ENCODE data around the gene NCOA7.
"Not testable (repeated sequence)": the region's sequence is repeated elsewhere in the genome, so short reads cannot be mapped to it uniquely, and the experiment has no call there.

Gene NCOA7

DNA sequence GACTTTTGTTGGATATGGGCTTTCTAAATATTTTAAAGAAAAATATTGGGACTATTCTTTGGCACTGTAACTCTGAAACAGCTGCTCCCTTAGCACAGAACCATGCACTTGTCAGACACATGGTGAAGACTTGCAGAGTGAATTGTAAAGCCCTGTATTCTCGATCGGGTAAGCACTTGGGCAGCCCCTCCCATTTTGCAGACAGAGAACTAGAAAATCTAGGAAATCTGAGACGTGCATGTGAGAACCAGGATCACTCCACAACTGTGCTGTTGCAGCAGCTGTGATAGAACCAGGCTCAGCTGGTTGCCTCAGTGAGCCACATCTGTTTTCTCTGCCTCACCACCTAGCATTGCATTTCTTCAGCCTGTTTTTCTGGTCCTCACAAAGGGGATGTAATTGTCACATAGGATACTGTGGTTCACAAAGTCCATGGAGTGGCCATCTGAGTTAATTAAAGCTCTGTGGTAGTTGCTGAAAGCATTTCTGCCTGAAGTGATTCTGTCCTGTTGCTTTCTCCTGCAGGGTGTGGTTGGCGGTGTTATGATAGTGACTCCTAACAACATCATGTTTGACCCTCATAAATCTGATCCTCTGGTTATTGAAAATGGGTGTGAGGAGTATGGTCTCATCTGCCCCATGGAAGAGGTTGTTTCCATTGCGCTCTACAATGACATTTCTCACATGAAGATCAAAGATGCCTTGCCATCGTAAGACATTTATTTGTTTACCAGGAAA, 94.0 kb downstream of the NCOA7 start:
- DNase-seq, result no peak

DNA sequence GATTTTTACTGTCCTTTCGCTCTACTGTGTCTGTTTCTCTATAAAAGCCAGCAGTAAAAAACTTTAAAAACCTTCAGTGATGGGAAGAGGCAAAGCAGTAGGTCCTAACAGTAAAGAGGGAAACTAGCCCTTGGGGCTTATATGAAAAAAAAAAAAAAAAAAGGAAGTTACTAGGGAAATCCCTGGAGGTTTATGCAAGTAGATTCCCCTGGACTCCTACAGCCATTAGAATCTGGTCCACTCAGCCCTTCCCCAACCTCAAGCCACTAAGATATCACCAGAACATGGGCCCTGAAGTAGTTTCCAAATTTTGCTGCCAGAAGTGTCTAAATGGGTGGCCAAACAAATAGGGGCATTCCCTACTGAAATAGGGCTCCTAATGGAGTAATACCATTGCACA, 95.3 kb downstream of the NCOA7 start:
- DNase-seq, result no peak

DNA sequence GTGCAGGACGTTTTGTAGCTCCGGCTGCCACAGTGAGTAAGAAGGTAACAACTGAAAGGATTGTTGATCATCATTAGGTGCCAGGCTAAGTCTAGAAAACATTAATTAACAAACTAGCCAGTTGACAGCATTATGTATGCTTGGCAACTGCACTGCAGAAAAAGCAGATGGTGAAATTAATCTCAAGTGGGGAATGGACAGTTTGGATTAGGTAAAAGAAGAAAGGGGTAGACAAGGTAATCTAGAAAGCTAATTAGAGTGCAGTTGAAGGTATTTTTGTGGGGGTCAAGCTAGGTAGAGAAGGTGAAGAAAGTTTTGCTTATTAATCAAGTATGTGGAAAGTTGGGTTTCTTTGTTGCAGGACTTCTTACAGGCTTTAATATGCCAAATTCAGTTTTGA, 96.2 kb downstream of the NCOA7 start:
- no peak for DNase-seq

DNA sequence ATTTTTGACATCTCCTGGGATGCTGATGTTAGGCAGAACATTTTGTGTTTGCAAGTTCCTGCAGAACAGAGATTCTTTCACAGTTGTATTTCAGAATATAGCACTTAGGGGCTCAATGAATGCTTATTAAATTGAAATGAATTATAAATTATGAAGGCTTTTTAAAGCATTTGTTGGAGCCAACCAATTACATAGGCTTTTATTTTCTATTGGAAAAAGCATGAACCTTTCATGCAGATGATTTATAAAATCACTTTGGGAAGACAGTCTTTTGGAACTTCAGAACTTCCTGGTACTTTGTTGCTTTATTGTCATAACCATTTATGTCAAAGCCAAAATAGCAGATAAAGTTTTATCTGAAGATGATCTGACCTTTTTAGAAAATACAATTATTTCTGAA, 96.6 kb downstream of the NCOA7 start:
- DNase-seq, result no peak

DNA sequence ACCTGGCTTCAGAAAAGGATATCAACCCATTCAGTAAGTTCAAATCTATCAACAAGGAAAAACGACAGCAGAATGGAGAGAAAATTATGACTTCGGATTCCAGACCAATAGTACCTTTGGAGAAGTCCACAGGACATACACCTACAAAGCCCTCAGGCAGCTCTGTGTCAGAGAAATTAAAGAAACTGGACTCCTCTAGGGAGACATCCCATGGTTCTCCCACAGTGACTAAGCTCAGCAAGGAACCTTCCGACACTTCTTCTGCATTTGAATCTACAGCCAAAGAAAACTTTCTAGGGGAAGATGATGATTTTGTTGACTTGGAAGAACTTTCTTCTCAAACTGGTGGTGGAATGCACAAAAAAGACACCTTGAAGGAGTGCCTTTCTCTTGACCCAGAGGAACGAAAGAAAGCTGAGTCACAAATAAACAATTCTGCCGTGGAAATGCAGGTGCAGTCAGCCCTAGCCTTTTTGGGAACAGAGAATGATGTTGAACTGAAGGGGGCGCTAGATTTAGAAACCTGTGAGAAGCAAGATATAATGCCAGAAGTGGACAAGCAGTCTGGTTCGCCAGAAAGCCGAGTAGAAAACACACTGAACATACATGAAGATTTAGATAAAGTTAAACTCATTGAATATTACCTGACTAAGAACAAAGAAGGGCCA, 98.4 kb downstream of the NCOA7 start:
- peak; percentile 35 for DNase-seq

DNA sequence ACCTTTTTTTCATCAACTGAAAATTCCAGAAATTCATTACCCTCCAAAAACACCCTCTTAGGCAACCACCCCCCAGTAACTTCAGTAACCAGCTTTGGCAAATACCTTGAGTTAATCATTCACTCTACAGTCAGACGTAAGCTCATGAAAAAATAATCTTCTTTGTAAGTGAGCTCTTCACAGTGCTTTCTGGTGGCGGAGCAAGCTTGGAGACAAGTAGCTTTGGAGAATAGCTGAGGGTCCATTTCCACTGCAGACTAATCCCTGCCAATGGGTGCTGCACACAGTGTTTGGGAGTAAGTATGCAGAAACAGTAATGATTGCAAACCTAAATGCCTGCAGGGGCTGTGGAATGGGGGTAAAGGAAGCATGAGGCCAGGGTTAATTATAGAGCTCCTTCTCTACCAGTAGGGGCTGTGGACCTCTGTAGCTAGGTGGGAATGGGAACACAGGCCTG, 109.0 kb downstream of the NCOA7 start:
- no peak for DNase-seq

DNA sequence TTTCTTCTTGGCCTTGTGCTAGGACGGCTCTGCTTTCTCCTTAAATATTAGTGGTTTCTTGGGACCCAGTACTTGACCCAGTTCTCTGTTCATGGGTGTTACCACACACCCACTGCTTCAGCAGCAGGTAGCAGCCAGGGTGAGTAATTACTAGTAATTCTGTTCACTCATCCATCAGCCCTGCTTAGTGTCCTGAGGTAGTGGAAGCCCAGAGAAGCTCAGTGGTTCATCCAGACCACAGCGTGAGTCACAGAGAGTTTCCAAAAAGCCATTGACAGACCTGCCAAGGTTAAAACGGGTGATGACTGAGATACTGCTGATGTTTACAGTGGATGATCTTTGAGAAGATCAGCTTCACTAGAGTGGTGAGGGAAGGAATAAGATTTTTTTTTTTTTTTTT, 114.1 kb downstream of the NCOA7 start:
- DNase-seq, result peak; percentile 76

DNA sequence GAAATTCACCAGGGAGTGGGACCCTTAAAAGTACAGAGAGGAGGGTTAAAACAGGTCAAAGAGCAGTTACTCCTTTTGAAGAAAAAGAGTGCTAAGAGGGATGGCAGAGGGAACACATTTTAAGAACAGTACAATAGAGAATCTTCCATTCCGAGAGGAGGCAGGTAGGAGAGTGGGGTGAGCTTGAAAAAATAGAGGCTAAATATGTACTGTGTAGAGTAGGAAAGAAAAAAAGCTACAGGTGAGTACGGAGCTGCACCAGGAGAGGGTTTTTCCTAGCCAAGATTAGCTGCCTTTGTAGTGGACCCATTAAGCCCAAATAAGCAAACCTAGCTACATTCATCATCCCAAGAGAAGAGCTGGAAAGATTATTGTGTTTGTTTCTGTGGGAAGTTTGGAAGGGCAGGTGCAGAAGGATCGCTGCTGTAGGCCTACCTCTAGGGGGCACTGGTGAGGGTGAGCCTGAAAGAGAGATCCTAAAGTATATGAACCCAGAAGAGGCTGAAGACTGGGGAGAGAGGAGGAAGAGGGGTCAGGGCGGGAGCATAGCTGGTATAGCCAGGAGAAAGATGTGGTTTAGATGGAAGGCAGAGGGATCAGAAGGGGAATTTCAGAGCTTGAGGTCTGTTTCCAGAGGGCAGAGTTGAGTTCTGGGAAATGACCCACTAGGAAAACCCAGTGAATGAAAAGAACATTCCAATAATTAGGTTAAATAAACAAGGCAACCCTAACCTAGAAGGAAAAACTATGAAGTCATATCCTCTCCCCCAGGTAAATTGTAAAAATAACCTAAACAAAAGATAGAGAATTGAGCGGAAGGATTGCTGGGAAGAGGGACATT, 115.6 kb downstream of the NCOA7 start:
- DNase-seq, result peak; percentile 38

DNA sequence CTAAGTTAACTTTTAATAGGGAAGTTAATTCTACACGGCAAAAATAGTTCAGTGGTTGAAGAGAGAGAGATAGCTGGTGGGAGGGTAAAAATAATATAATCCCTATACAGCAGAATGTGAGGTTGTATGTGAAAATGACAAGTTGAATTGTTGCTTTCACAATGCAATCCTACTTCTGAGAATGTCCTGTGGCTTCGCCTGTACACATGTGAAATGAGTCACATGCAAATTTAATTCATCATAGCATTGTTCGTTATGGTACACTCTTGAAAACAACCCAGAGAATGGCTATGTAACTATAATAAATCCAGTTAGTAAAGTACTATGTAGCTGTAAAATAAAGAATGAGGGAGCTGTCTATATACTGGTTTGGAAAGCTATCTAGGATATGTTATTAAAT, 119.8 kb downstream of the NCOA7 start:
- DNase-seq, result peak; percentile 70

DNA sequence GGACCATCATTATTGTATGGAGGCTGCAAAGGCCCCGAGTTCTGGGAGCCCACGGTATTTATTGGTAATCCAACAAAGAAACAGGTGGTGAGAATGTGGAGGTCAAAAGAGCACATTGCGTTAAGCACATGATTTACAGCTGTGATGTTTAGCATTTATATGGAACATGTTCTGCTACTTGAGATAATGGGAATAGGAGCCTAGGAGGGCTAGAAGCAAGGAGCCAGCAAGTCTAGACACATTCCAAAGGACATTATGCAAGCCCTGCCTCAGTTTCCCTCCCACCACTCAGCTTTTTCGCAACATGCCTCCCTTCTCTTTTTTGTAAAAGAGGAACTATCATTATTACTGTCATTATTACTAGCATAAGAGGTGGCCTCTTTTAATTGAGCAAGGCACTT, 120.3 kb downstream of the NCOA7 start:
- DNase-seq, result not testable (repeated sequence)

DNA sequence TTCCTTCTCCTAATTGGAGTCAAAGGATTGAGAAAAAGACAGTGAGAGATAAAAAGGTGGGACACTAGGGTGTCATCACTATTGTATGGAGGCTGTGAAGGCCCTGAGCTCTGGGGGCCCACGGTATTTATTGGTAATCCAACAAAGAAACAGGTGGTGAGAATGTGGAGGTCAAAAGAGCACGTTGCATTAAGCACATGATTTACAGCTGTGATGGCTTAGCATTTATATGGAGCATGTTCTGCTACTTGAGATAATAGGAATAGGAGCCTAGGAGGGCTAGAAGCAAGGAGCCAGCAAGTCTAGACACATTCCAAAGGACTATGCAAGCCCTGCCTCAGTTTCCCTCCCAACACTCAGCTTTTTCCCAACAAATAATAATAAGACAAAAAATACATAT, 121.7 kb downstream of the NCOA7 start:
- DNase-seq, result not testable (repeated sequence)

DNA sequence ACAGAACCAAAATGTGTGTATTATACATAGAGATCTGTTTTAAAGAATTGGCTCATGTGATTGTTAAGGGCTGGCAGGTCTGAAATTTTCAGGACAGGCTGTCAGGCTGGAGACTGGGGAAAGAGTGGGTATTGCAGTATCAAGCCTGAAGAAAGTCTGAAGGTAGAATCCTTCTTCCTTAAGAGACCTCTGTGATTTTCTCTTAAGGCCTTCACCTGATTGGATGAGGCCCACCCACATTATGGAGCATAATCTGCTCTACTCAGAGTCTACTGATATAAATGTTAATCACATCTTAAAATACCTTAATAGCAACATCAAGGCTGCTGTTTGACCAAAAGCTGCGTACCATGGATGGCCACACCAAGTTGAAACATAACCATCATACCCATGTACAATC, 122.4 kb downstream of the NCOA7 start:
- no peak for DNase-seq

DNA sequence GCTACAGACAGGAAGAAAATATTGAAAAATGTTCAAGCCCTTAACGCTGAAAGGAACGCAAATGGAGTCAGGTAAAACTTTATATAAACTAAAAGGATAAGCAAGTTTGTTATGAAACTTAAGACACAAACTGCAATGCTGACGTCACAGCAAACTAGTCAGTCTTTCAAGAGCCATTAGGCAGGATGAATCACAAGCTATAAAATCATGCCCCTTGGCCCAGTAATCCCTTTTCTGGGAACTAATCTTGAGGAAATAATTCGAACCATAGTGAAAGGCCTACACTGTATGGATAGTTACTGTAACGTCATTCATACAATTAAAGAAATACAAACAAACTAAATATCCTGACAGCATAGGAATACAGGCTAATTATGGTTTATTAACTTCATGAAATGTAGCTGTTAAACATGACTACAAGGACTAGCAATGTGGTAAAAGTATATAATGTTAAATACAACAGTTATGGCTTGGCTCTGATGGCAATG, 123.1 kb downstream of the NCOA7 start:
- peak; percentile 96 for DNase-seq

DNA sequence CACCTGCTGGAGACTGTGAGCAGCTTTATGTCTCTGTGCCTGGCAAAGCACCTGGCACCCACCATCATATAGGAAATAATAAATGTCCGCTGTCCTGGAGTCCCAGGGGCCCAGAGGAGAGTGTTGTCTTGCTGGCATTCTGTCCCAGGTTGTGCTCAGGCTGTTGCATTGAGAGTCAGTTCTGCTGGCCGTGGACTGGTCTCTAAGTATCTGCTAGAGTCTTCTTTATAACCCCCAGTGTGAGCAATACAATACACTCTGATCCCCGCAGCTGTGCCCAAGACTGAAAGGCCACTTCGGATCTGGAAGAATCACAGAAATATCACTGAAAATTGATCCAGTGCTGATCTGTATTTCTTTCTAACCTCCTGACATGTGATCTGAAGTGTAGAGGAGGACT, 127.5 kb downstream of the NCOA7 start:
- DNase-seq, result no peak

DNA sequence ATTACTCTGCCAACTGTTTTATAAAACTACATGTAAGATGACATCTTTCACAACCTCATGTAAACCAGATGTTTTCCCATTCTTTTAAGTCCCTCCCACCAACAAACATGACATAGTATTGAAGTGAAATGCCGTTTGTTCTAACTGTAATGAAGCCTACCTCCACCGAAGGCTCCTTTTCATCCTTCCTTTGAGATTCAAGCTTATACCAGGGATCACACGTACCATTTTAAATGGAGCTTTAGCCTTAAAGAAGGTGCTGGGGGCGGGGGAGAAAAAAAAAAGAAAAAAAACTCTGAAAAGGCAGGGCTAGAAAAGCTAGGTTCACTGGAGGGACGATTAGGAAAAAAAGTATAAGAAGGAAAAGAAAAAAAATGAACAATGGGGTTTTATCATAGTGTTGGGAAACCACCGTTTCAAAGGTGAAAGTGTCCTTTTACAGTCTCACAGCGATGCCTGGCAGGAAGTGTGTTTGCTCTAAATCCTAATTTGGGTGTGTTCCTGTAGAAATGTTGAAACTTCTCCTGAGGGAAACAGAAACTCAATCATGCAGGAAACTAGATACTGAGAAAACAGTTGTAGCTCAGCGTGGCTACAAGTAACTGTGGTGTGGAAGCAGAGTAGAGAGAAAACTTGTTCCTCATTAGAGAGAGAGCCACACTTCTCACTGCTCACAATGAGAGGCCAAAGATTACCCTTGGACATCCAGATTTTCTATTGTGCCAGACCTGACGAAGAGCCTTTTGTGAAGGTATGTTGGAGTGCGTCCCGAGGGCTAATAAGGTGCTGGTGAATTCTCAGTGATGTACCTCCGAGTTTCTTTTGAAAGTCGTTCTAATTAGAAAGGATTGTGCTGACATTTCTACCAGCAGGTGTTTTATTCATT, 128.2 kb downstream of the NCOA7 start:
- peak; percentile 73 for DNase-seq

DNA sequence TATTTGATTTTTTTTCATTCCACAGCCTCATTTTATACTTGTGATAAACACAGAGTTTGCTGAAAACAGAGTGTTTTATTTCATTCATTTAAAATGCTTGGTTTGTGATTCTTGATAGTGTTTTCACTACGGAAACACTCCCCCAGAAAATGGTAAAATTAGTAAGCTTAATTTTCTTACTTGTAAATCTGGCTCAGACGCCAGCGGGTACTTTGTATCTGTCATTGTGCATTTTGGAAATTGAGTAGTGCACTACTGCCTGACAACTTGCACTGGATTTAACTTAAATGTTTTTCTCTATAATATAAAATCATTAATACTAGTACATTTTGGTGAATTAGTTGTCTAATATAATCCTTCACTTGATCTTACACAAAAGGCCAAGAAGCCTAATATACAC, 128.9 kb downstream of the NCOA7 start:
- no peak for DNase-seq

DNA sequence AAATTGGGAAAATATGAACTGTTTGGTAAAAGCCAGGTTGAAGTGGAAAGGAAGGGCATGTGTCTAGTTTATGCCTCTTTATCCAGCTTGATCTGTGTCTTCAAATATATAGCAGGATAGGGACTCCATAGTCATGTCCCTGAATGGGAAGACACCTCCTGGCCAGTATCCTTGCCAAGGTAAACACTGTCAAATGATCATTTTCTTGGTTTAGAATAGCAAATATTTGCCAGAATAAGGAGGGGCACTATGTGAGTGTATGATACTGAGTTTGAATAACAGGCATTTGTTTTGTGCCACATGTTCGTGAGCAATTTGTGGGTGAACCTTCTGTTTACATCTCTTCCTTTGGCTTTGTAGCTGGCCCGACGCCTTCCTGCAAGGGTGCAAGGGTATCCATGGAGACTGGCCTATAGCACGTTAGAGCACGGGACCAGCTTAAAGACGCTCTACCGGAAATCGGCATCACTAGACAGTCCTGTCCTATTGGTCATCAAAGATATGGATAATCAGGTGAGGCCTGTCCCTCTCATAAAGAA, 131.6 kb downstream of the NCOA7 start:
- DNase-seq, result no peak

DNA sequence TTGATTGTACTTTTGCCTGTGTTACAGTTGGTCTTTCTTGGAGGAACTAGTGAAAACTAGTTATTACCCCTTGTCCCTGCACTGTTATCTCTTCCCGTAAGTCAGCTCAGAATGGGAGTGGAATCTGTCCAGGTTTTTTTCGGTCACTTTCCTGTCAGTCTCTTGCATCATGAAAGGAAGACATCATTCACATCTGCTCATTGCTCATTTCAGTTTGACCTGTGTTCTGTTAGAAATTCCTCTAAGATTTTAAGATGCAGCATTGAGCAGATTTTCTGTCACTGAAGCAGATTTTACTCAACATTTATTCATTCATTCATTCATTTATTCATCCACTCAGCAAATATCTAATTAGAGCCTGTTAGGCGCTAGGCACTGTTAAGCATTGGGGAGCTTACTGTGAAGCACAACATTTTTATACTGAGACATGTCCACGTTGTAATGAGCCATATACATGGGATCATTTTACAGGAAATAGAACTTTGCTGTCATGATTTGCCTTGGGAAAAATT, 132.7 kb downstream of the NCOA7 start:
- DNase-seq, result no peak

DNA sequence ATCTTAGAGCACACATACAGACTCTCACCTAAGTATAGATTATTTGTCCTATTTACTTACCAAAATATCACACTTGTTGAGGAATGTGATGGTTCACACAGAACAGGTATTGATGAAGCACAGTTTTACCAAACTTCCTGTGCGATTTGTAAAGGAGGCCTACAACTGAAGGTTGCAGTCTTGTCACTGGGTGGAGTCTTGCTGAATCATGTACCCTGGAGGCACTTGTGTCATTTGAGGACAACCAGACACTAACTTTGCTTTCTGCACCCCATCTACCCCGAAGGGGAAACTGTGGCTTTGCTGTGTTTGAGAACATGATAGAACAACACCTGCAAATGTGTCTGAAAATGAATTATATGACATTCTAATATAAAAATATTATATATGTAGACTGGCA, 133.4 kb downstream of the NCOA7 start:
- DNase-seq, result no peak

DNA sequence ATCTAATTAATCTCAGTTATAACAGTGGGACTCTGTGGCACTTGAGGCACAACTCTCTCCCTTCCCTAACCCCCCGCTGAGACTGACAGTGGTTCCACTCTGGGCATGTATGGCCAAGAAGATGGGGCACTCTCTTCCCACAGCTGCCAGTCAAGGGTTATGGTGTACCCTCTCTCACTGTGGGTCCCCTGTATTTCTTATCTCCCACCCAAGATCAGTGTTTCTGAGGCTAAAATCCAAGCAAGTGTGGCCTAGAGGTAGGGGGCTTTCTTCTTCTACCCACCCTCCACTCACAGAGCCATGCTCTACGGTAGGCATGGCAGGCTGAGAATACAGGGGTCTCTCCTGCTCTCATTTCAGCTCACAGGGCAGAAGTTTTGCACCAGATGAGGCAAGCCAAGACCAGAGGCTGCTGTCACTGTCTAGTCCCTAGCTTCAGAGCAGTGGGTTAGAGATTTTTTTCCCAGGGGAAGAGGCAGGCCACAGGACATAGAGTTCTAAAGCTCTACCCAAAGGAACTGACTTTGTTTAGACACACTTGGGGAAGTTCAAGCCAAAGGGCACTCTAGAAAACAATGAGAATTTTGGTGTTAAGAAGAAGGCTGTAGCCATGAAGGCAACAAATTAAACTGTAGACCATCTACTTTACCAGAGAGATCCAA, 134.1 kb downstream of the NCOA7 start:
- no peak for DNase-seq

DNA sequence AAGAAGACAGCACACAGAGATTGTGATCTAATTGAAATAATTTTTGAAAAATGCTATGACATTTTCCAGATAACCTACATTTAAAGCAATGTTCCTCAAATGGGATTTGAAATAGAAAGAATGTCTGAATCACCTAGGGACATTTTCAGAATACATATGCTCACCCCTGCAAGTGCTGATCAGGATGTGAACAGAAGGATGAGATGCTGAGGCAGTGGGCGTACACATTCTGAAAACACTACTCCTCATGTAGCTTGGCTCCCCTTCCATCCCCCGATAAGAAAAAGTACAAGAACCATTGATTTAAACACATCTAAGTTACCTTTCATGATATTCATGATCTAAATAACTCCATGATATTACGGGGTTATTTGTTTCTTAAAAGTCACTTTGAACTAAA, 136.0 kb downstream of the NCOA7 start:
- DNase-seq, result no peak
